NCI-H2196 treated with DMSO at 0.1 percent for 48 hours (cell line): ENCODE results near the gene WTAP.
"Not testable (repeated sequence)": the region's sequence is repeated elsewhere in the genome, so short reads cannot be mapped to it uniquely, and the experiment has no call there.

Experiments
- DNase-seq: peaks from one replicate; lab custom pipeline; 2025; ENCODE audit not compliant: unreplicated experiment; lab: John Stamatoyannopoulos, UW

WTAP gene

GRCh38 chr6:159726918-159727716, at the start of gene WTAP:
Gene WTAP (plus strand): TSS chr6:159727506. CDS start chr6:159736266, 8,760 bp downstream.
- DNase-seq, result peak; percentile 78

- DNase-seq, result no peak
Observed at GRCh38 chr6:159677506-159678165, 49.7 kb upstream of the WTAP start.

GRCh38 chr6:159678574-159678973, 48.7 kb upstream of the WTAP start:
- no peak for DNase-seq

GRCh38 chr6:159679091-159680077, 47.9 kb upstream of the WTAP start:
- DNase-seq, result no peak

GRCh38 chr6:159680104-159680503, 47.2 kb upstream of the WTAP start:
- DNase-seq, result no peak

- no peak for DNase-seq
Observed at GRCh38 chr6:159681191-159681880, 46.0 kb upstream of the WTAP start.

- no peak for DNase-seq
Observed at GRCh38 chr6:159682295-159682694, 45.0 kb upstream of the WTAP start.

- no peak for DNase-seq
Observed at GRCh38 chr6:159682810-159683209, 44.5 kb upstream of the WTAP start.

- no peak for DNase-seq
Observed at GRCh38 chr6:159684013-159684304, 43.3 kb upstream of the WTAP start.

GRCh38 chr6:159686040-159686439, 41.3 kb upstream of the WTAP start:
- DNase-seq, result no peak

- DNase-seq, result no peak
Observed at GRCh38 chr6:159686703-159687102, 40.6 kb upstream of the WTAP start.

GRCh38 chr6:159687341-159687740, 40.0 kb upstream of the WTAP start:
- no peak for DNase-seq

- DNase-seq, result no peak
Observed at GRCh38 chr6:159688266-159688905, 38.9 kb upstream of the WTAP start.

GRCh38 chr6:159689001-159689400, 38.3 kb upstream of the WTAP start:
- DNase-seq, result no peak

- DNase-seq, result not testable (repeated sequence)
Observed at GRCh38 chr6:159690135-159690534, 37.2 kb upstream of the WTAP start.

- DNase-seq, result no peak
Observed at GRCh38 chr6:159691133-159691962, 36.0 kb upstream of the WTAP start.

GRCh38 chr6:159691963-159692287, 35.4 kb upstream of the WTAP start:
- no peak for DNase-seq

- DNase-seq, result no peak
Observed at GRCh38 chr6:159692303-159693127, 34.8 kb upstream of the WTAP start.
